Ishikawa (cell line): ENCODE results near the gene FAM81A.

Experiments used
- CEBPB ChIP-seq: IDR thresholded peaks from 2 replicates; pipeline ENCODE4 v1.6.1; 2012
- CREB1 ChIP-seq: IDR thresholded peaks from 2 replicates; pipeline ENCODE4 v1.6.1; 2012; ENCODE audit warnings: low read depth
- EGR1 ChIP-seq: IDR thresholded peaks from 2 replicates; pipeline ENCODE4 v1.6.1; 2012
- EP300 ChIP-seq: IDR thresholded peaks from 2 replicates; pipeline ENCODE4 v1.6.1; 2012; ENCODE audit warnings: borderline replicate concordance
- FOXM1 ChIP-seq: IDR thresholded peaks from 2 replicates; pipeline ENCODE4 v1.6.1; 2012; ENCODE audit warnings: low read depth, borderline replicate concordance
- NFIC ChIP-seq: IDR thresholded peaks from 2 replicates; pipeline ENCODE4 v1.6.1; 2012
- RAD21 ChIP-seq: IDR thresholded peaks from 2 replicates; pipeline ENCODE4 v1.6.1; 2012; ENCODE audit warnings: low read depth
- TAF1 ChIP-seq: IDR thresholded peaks from 2 replicates; pipeline ENCODE4 v1.6.1; 2012; ENCODE audit warnings: low read depth, mild to moderate bottlenecking
- TCF12 ChIP-seq: IDR thresholded peaks from 2 replicates; pipeline ENCODE4 v1.6.1; 2012; ENCODE audit warnings: low read depth
- TEAD4 ChIP-seq: IDR thresholded peaks from 2 replicates; pipeline ENCODE4 v1.6.1; 2012
- YY1 ChIP-seq: IDR thresholded peaks from 2 replicates; pipeline ENCODE4 v1.6.1; 2012; ENCODE audit warnings: low read depth
- ZBTB7A ChIP-seq: IDR thresholded peaks from 2 replicates; pipeline ENCODE4 v1.6.1; 2012; ENCODE audit warnings: low read depth
- TF ChIP-seq, protein P1 (sequence below): IDR thresholded peaks from 2 replicates; pipeline ENCODE4 v1.6.1; 2012
- TF ChIP-seq, protein P2 (sequence below): IDR thresholded peaks from 2 replicates; pipeline ENCODE4 v1.6.1; 2012; ENCODE audit warnings: low read depth, mild to moderate bottlenecking
- TF ChIP-seq, protein P3 (sequence below): IDR thresholded peaks from 2 replicates; pipeline ENCODE4 v1.6.1; 2012

The FAM81A gene

DNA sequence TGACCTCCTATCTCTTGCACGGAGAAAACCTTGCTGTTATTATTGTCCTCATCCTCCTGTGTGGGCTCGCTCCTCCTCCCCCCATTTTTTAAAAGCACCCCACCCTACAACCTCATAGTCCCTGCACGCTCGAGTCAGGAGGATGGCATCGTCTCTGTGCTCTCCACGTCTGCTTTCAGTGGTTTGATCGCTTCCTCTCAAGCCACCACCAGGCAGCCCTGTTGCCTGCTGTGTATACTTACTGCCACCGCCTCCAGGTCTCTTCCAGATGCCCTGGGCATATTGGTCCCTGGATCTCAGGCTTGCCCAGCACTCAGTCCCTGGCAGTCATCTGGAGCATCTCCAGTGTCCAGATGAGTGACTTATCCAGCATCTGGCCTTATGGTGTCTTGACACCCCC is 131.5 kb downstream of the FAM81A start:
- no peak for TF ChIP-seq NFIC
- TF ChIP-seq, protein P1, sequence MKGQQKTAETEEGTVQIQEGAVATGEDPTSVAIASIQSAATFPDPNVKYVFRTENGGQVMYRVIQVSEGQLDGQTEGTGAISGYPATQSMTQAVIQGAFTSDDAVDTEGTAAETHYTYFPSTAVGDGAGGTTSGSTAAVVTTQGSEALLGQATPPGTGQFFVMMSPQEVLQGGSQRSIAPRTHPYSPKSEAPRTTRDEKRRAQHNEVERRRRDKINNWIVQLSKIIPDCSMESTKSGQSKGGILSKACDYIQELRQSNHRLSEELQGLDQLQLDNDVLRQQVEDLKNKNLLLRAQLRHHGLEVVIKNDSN: no peak
- no peak for TF ChIP-seq CEBPB
- TF ChIP-seq, protein P2, sequence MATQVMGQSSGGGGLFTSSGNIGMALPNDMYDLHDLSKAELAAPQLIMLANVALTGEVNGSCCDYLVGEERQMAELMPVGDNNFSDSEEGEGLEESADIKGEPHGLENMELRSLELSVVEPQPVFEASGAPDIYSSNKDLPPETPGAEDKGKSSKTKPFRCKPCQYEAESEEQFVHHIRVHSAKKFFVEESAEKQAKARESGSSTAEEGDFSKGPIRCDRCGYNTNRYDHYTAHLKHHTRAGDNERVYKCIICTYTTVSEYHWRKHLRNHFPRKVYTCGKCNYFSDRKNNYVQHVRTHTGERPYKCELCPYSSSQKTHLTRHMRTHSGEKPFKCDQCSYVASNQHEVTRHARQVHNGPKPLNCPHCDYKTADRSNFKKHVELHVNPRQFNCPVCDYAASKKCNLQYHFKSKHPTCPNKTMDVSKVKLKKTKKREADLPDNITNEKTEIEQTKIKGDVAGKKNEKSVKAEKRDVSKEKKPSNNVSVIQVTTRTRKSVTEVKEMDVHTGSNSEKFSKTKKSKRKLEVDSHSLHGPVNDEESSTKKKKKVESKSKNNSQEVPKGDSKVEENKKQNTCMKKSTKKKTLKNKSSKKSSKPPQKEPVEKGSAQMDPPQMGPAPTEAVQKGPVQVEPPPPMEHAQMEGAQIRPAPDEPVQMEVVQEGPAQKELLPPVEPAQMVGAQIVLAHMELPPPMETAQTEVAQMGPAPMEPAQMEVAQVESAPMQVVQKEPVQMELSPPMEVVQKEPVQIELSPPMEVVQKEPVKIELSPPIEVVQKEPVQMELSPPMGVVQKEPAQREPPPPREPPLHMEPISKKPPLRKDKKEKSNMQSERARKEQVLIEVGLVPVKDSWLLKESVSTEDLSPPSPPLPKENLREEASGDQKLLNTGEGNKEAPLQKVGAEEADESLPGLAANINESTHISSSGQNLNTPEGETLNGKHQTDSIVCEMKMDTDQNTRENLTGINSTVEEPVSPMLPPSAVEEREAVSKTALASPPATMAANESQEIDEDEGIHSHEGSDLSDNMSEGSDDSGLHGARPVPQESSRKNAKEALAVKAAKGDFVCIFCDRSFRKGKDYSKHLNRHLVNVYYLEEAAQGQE: no peak
- no peak for TF ChIP-seq ZBTB7A
- TF ChIP-seq FOXM1: no peak
- no peak for TF ChIP-seq EGR1
- TF ChIP-seq YY1: no peak
- TF ChIP-seq TAF1: no peak
- TF ChIP-seq TCF12: no peak
- TF ChIP-seq TEAD4: no peak
- TF ChIP-seq CREB1: no peak
- no peak for TF ChIP-seq RAD21
- TF ChIP-seq EP300: no peak
- TF ChIP-seq, protein P3, sequence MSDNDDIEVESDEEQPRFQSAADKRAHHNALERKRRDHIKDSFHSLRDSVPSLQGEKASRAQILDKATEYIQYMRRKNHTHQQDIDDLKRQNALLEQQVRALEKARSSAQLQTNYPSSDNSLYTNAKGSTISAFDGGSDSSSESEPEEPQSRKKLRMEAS: no peak

DNA sequence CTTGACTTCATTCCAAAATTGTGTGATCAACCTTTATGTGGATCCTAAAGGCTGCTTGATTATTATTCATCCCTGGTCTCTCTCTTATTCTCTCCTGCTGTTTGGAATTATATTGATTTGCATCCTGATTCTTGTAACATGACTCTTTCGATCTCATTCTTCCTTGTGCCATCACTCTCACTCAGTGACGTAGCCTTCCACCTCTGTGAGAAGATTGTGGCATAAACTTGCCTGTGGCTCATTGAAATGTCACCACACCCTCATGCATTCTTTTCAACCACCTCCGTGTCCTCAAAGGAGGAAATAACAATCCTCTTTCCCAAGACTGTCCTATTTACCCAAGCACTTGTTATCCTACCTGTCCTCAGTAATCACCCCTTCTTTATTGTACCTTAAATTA is 132.3 kb downstream of the FAM81A start:
- no peak for TF ChIP-seq CEBPB
- TF ChIP-seq TEAD4: no peak
- no peak for TF ChIP-seq ZBTB7A
- TF ChIP-seq, protein P2: no peak

- TF ChIP-seq CEBPB: no peak
- TF ChIP-seq EGR1: no peak
- no peak for TF ChIP-seq NFIC
- TF ChIP-seq TEAD4: no peak
- no peak for TF ChIP-seq TCF12
- TF ChIP-seq, protein P3: no peak
- TF ChIP-seq TAF1: no peak
- no peak for TF ChIP-seq CREB1
Observed at GRCh38 chr15:59571606-59572005, 133.6 kb downstream of the FAM81A start.
